GM18951 (cell line): ENCODE measurements around the gene FOXRED1.

ENCODE experiments used
- POLR2A ChIP-seq: IDR thresholded peaks from 4 replicates; pipeline ENCODE4 v1.6.1; 2011; ENCODE audit warnings: mild to moderate bottlenecking; ENCODE audit not compliant: insufficient read length, insufficient read depth; ENCODE audit errors: extremely low read depth
- in situ Hi-C: fragments of 300-500 bp; cut with MboI; formaldehyde crosslinking; loops from one replicate; pipeline ENCODE4 v1.12.0; 2022; ENCODE audit warnings: low sequenced_read_pairs, mixed read lengths, inconsistent platforms; ENCODE audit not compliant: unreplicated experiment

Gene FOXRED1

GRCh38 chr11:126311401-126312291, 42.7 kb downstream of the FOXRED1 start:
- in situ Hi-C loops = no loop called here
- no peak for TF ChIP-seq POLR2A

GRCh38 chr11:126312961-126313360, 44.0 kb downstream of the FOXRED1 start:
- in situ Hi-C loops = no loop called here
- TF ChIP-seq POLR2A = no peak

GRCh38 chr11:126313826-126314225, 44.9 kb downstream of the FOXRED1 start:
- in situ Hi-C loops = no loop called here
- TF ChIP-seq POLR2A = no peak

GRCh38 chr11:126317432-126317755, 48.4 kb downstream of the FOXRED1 start:
- TF ChIP-seq POLR2A = no peak
- in situ Hi-C loops = no loop called here

GRCh38 chr11:126317756-126318573, 49.0 kb downstream of the FOXRED1 start:
- TF ChIP-seq POLR2A = no peak
- in situ Hi-C loops = no loop called here

GRCh38 chr11:126318574-126319373, 49.8 kb downstream of the FOXRED1 start:
- in situ Hi-C loops = no loop called here
- no peak for TF ChIP-seq POLR2A

GRCh38 chr11:126319374-126319740, 50.4 kb downstream of the FOXRED1 start:
- no peak for TF ChIP-seq POLR2A
- in situ Hi-C loops = no loop called here

GRCh38 chr11:126322996-126323395, 54.0 kb downstream of the FOXRED1 start:
- TF ChIP-seq POLR2A = no peak
- in situ Hi-C loops = no loop called here

GRCh38 chr11:126327281-126328000, 58.5 kb downstream of the FOXRED1 start:
- in situ Hi-C loops = no loop called here

More at GRCh38 chr11:126327281-126328000, 58.5 kb downstream of the FOXRED1 start:
- no peak for TF ChIP-seq POLR2A
